ENCODE results near the gene AKAP8L. TPM values are rescaled to one million over a fixed set of nuclear protein-coding genes. Genes with fewer than 3 reads are reported as not detected.

Gene AKAP8L
- total and polyA plus RNA-seq, 2 donors (not counting 1 experiment from before 2014, with no cell fraction given), result 18.0 to 87.0 TPM

GRCh38 chr19:15379083-15379998 is 39.4 kb downstream of the AKAP8L start, which contains the start of gene AKAP8:
Gene AKAP8 (minus strand): TSS chr19:15379787. CDS start chr19:15379731, 56 bp downstream.
- DNase-seq (ENCODE audit: low read depth in 2 of 2), result peak; percentile 97 to 98
- H3K27me3 ChIP-seq (ENCODE audit: control insufficient read depth, insufficient read depth, low read length), result no peaks in the 10 kb centered on the region
- TF ChIP-seq EZH2 (IDR thresholded peaks at IDR 0.05; ENCODE audit: low read length, missing control alignments) (no peak), CTCF (conservative IDR thresholded peaks at IDR 0.05 in 1 of 2, IDR thresholded peaks at IDR 0.05 in 1 of 2; ENCODE audit: low read depth in 1 of 2, low read length in 2 of 2) (no peak)
- H3K4me1 ChIP-seq (ENCODE audit: control insufficient read depth, extremely low read depth, insufficient read depth, low read length), result peaks cover 12% of the 10 kb centered on the region
- H3K79me2 ChIP-seq (ENCODE audit: control insufficient read depth, insufficient read depth, low read length), result peaks cover 45% of the 10 kb centered on the region
- peaks cover 2% of the 10 kb centered on the region for H4K20me1 ChIP-seq (ENCODE audit: control insufficient read depth, extremely low read depth, insufficient read depth, low read length)
- peak within 1 kb of the TSS; percentile 99 for H3K9ac ChIP-seq (ENCODE audit: insufficient read depth, low read length)
- H3K4me3 ChIP-seq (replicated peaks in 1 of 4; ENCODE audit: control extremely low read depth in 1 of 4, insufficient read depth in 1 of 4, low read depth in 3 of 4, low read length in 4 of 4), result peak within 1 kb of the TSS; percentile 70 to 99 (median 84)
- H3K27ac ChIP-seq (ENCODE audit: insufficient read depth, low read length), result peak within 1 kb of the TSS; percentile 98
- peak within 1 kb of the TSS; percentile 67 for H2AFZ ChIP-seq (ENCODE audit: low read length)
- no peaks in the 10 kb centered on the region for H3K9me3 ChIP-seq (ENCODE audit: control insufficient read depth, insufficient read depth, low read depth, low read length)
- H3K4me2 ChIP-seq (ENCODE audit: extremely low read depth, insufficient read depth, low read length), result peak within 1 kb of the TSS; percentile 96
- H3K36me3 ChIP-seq (ENCODE audit: control insufficient read depth, insufficient read depth, low read length), result no peaks in the 10 kb centered on the region

- Histone ChIP-seq H3K4me3 (replicated peaks in 1 of 4; ENCODE audit: control extremely low read depth in 1 of 4, insufficient read depth in 1 of 4, low read depth in 3 of 4, low read length in 4 of 4) (peak overlapping the region; percentile 70 to 99 (median 84)), H3K79me2 (ENCODE audit: control insufficient read depth, insufficient read depth, low read length) (peaks cover 52% of the 10 kb centered on the region), H3K9ac (ENCODE audit: insufficient read depth, low read length) (peak overlapping the region; percentile 99), H3K27me3 (ENCODE audit: control insufficient read depth, insufficient read depth, low read length) (no peaks in the 10 kb centered on the region), H3K9me3 (ENCODE audit: control insufficient read depth, insufficient read depth, low read depth, low read length) (no peaks in the 10 kb centered on the region), H3K4me1 (ENCODE audit: control insufficient read depth, extremely low read depth, insufficient read depth, low read length) (peaks cover 12% of the 10 kb centered on the region), H3K4me2 (ENCODE audit: extremely low read depth, insufficient read depth, low read length) (peak overlapping the region; percentile 96), H2AFZ (ENCODE audit: low read length) (no peak overlapping the region), H4K20me1 (ENCODE audit: control insufficient read depth, extremely low read depth, insufficient read depth, low read length) (peaks cover 2% of the 10 kb centered on the region), H3K27ac (ENCODE audit: insufficient read depth, low read length) (peak overlapping the region; percentile 98), H3K36me3 (ENCODE audit: control insufficient read depth, insufficient read depth, low read length) (peaks cover 4% of the 10 kb centered on the region)
- TF ChIP-seq EZH2 (IDR thresholded peaks at IDR 0.05; ENCODE audit: low read length, missing control alignments) (no peak), CTCF (conservative IDR thresholded peaks at IDR 0.05 in 1 of 2, IDR thresholded peaks at IDR 0.05 in 1 of 2; ENCODE audit: low read depth in 1 of 2, low read length in 2 of 2) (no peak)
- DNase-seq (ENCODE audit: low read depth in 2 of 2), result peak; percentile 40 to 52
Measured at GRCh38 chr19:15378534-15379082, 40.2 kb downstream of the AKAP8L start.

- Histone ChIP-seq H4K20me1 (ENCODE audit: control insufficient read depth, extremely low read depth, insufficient read depth, low read length) (peaks cover 2% of the 10 kb centered on the region), H3K27me3 (ENCODE audit: control insufficient read depth, insufficient read depth, low read length) (no peaks in the 10 kb centered on the region), H3K27ac (ENCODE audit: insufficient read depth, low read length) (peak overlapping the region; percentile 3), H3K9ac (ENCODE audit: insufficient read depth, low read length) (no peak overlapping the region), H3K4me1 (ENCODE audit: control insufficient read depth, extremely low read depth, insufficient read depth, low read length) (peaks cover 12% of the 10 kb centered on the region), H3K79me2 (ENCODE audit: control insufficient read depth, insufficient read depth, low read length) (peaks cover 68% of the 10 kb centered on the region), H3K4me3 (replicated peaks in 1 of 4; ENCODE audit: control extremely low read depth in 1 of 4, insufficient read depth in 1 of 4, low read depth in 3 of 4, low read length in 4 of 4) (no peak overlapping the region), H3K4me2 (ENCODE audit: extremely low read depth, insufficient read depth, low read length) (no peak overlapping the region), H3K36me3 (ENCODE audit: control insufficient read depth, insufficient read depth, low read length) (peaks cover 21% of the 10 kb centered on the region), H3K9me3 (ENCODE audit: control insufficient read depth, insufficient read depth, low read depth, low read length) (no peaks in the 10 kb centered on the region), H2AFZ (ENCODE audit: low read length) (no peak overlapping the region)
- no peak for TF ChIP-seq CTCF (conservative IDR thresholded peaks at IDR 0.05 in 1 of 2, IDR thresholded peaks at IDR 0.05 in 1 of 2; ENCODE audit: low read depth in 1 of 2, low read length in 2 of 2)
- TF ChIP-seq EZH2 (IDR thresholded peaks at IDR 0.05; ENCODE audit: low read length, missing control alignments), result no peak
- DNase-seq (ENCODE audit: low read depth in 2 of 2), result no peak
Measured at GRCh38 chr19:15374796-15375440, 43.9 kb downstream of the AKAP8L start.

All from fibroblast of lung (primary cell).